SK-N-SH treated with all-trans-retinoic acid at 6 μM for 48 hours (cell line): Measurements from ENCODE around the gene PRMT7.

ENCODE experiments used
- ARNTL ChIP-seq: fragments of 450-650 bp; formaldehyde crosslinking; IDR thresholded peaks from 2 replicates; pipeline ENCODE4 v1.5.0; 2020; ENCODE audit warnings: low read depth, mild to moderate bottlenecking, moderate library complexity, borderline replicate concordance
- BACH2 ChIP-seq: fragments of 250-450 bp; sonication (Bioruptor Pico); IDR thresholded peaks from 2 replicates; pipeline ENCODE4 v1.9.0; 2021; ENCODE audit warnings: mild to moderate bottlenecking, borderline replicate concordance
- CREB5 ChIP-seq: fragments of 250-450 bp; sonication (Bioruptor Pico); IDR thresholded peaks from 2 replicates; pipeline ENCODE4 v1.5.1; 2020; ENCODE audit warnings: low read depth, mild to moderate bottlenecking, moderate library complexity
- CSDC2 ChIP-seq: fragments of 250-450 bp; sonication (Bioruptor Pico); IDR thresholded peaks from 2 replicates; pipeline ENCODE4 v1.5.0; 2020; ENCODE audit warnings: mild to moderate bottlenecking, moderate library complexity
- ESRRG ChIP-seq: fragments of 250-450 bp; sonication (Bioruptor Pico); IDR thresholded peaks from 2 replicates; pipeline ENCODE4 v1.6.1; 2021; ENCODE audit warnings: mild to moderate bottlenecking
- PATZ1 ChIP-seq: fragments of 250-450 bp; sonication (Bioruptor Pico); IDR thresholded peaks from 2 replicates; pipeline ENCODE4 v1.8.0; 2020; ENCODE audit warnings: mild to moderate bottlenecking, moderate library complexity, borderline replicate concordance
- PPARA ChIP-seq: fragments of 250-450 bp; sonication (Bioruptor Pico); IDR thresholded peaks from 2 replicates; pipeline ENCODE4 v1.5.0; 2020; ENCODE audit warnings: mild to moderate bottlenecking, borderline replicate concordance
- RARB ChIP-seq: fragments of 250-450 bp; sonication (Bioruptor Pico); IDR thresholded peaks from 2 replicates; pipeline ENCODE4 v1.8.0; 2021; ENCODE audit warnings: mild to moderate bottlenecking, moderate library complexity
- SNAI2 ChIP-seq: fragments of 250-450 bp; sonication (Bioruptor Pico); IDR thresholded peaks from 2 replicates; pipeline ENCODE4 v1.5.0; 2020; ENCODE audit warnings: mild to moderate bottlenecking, moderate library complexity
- TOX ChIP-seq: fragments of 250-450 bp; sonication (Bioruptor Pico); IDR thresholded peaks from 2 replicates; pipeline ENCODE4 v1.8.0; 2021; ENCODE audit warnings: mild to moderate bottlenecking, moderate library complexity, borderline replicate concordance
- ZFP30 ChIP-seq: fragments of 450-650 bp; formaldehyde crosslinking; IDR thresholded peaks from 2 replicates; pipeline ENCODE4 v1.5.0; 2022; ENCODE audit warnings: mild to moderate bottlenecking, moderate library complexity

- no peak for TF ChIP-seq SNAI2 (CRISPR knock-in tag)
- no peak for TF ChIP-seq BACH2 (CRISPR knock-in tag)
- TF ChIP-seq PATZ1, result no peak
- TF ChIP-seq CREB5 (CRISPR knock-in tag), result no peak
- no peak for TF ChIP-seq ESRRG (CRISPR knock-in tag)
- no peak for TF ChIP-seq PPARA
- no peak for TF ChIP-seq RARB (CRISPR knock-in tag)
- no peak for TF ChIP-seq ZFP30 (CRISPR knock-in tag)
- TF ChIP-seq TOX (CRISPR knock-in tag), result no peak
- no peak for TF ChIP-seq CSDC2 (CRISPR knock-in tag)
- no peak for TF ChIP-seq ARNTL
Measured at GRCh38 chr16:68287276-68288251, 23.3 kb upstream of the PRMT7 start.
